H9 (cell line): ENCODE results near the gene MEIS2. TPM values are rescaled to one million over a fixed set of nuclear protein-coding genes. Genes with fewer than 3 reads are reported as not detected.

Source experiments
- DNase-seq: peaks from one replicate; pipeline ENCODE4 v3.0.0-alpha.2; 2017
- H2AFZ ChIP-seq: one replicate; pipeline ENCODE4 v1.6.1; 2013; ENCODE audit warnings: mild to moderate bottlenecking, low read length, control low read depth, moderate library complexity
- H2AK5ac ChIP-seq: 2 replicates; pipeline ENCODE4 v1.6.1; 2013; ENCODE audit warnings: low read length, control low read depth, mixed read lengths; ENCODE audit not compliant: insufficient read length
- H2BK120ac ChIP-seq: one replicate; pipeline ENCODE4 v1.6.1; 2013; ENCODE audit warnings: low read depth, mild to moderate bottlenecking, low read length, control low read depth, inconsistent platforms; ENCODE audit not compliant: poor library complexity, severe bottlenecking
- H2BK12ac ChIP-seq: 2 replicates; pipeline ENCODE4 v1.6.1; 2013; ENCODE audit warnings: low read length, control low read depth, mixed read lengths, low read depth; ENCODE audit not compliant: insufficient read length
- H2BK15ac ChIP-seq: 2 replicates; pipeline ENCODE4 v1.6.1; 2013; ENCODE audit warnings: low read depth, low read length, control low read depth
- H2BK20ac ChIP-seq: one replicate; pipeline ENCODE4 v1.6.1; 2013; ENCODE audit warnings: low read depth, mild to moderate bottlenecking, low read length, control low read depth, inconsistent platforms; ENCODE audit not compliant: poor library complexity, severe bottlenecking
- H2BK5ac ChIP-seq: 2 replicates; pipeline ENCODE4 v1.6.1; 2013; ENCODE audit warnings: low read length, control low read depth, mixed read lengths; ENCODE audit not compliant: insufficient read length
- H3K14ac ChIP-seq: 2 replicates; pipeline ENCODE4 v1.6.1; 2013; ENCODE audit warnings: low read length, control low read depth; ENCODE audit not compliant: insufficient read depth
- H3K18ac ChIP-seq: 2 replicates; pipeline ENCODE4 v1.6.1; 2013; ENCODE audit warnings: low read depth, mild to moderate bottlenecking, mixed read lengths, low read length, control low read depth; ENCODE audit not compliant: insufficient read length
- H3K23ac ChIP-seq: 2 replicates; pipeline ENCODE4 v1.6.1; 2013; ENCODE audit warnings: low read length, control low read depth, mixed read lengths, low read depth; ENCODE audit not compliant: insufficient read length
- H3K23me2 ChIP-seq: 2 replicates; pipeline ENCODE4 v1.6.1; 2013; ENCODE audit warnings: low read depth, mild to moderate bottlenecking, mixed read lengths, low read length, control low read depth; ENCODE audit not compliant: insufficient read length, poor library complexity, severe bottlenecking
- H3K27ac ChIP-seq: 2 replicates; pipeline ENCODE4 v1.5.1; 2013; ENCODE audit warnings: low read length, control low read depth, mixed read lengths, low read depth; ENCODE audit not compliant: insufficient read length
- H3K27me3 ChIP-seq: 2 replicates; pipeline ENCODE4 v1.6.1; 2013; ENCODE audit warnings: low read length, control low read depth, inconsistent platforms; ENCODE audit not compliant: insufficient read depth
- H3K4ac ChIP-seq: 2 replicates; pipeline ENCODE4 v1.6.1; 2013; ENCODE audit warnings: low read depth, mild to moderate bottlenecking, control low read depth, inconsistent platforms, low read length, moderate library complexity
- H3K4me1 ChIP-seq: 2 replicates; pipeline ENCODE4 v1.6.1; 2013; ENCODE audit warnings: low read length, control low read depth, inconsistent platforms; ENCODE audit not compliant: insufficient read depth
- H3K4me2 ChIP-seq: 2 replicates; pipeline ENCODE4 v1.6.1; 2013; ENCODE audit warnings: low read length, control low read depth, mixed read lengths; ENCODE audit not compliant: insufficient read length, insufficient read depth
- H3K56ac ChIP-seq: 2 replicates; pipeline ENCODE4 v1.6.1; 2013; ENCODE audit warnings: low read depth, mild to moderate bottlenecking, mixed read lengths, low read length, control low read depth; ENCODE audit not compliant: insufficient read length
- H3K79me1 ChIP-seq: 2 replicates; pipeline ENCODE4 v1.6.1; 2013; ENCODE audit warnings: low read depth, mild to moderate bottlenecking, moderate library complexity, low read length, control low read depth, inconsistent platforms; ENCODE audit not compliant: insufficient read depth, poor library complexity, severe bottlenecking
- H3K79me2 ChIP-seq: 2 replicates; pipeline ENCODE4 v1.6.1; 2013; ENCODE audit warnings: low read length, control low read depth, inconsistent platforms; ENCODE audit not compliant: insufficient read depth
- H3K9ac ChIP-seq: 2 replicates; pipeline ENCODE4 v1.6.1; 2013; ENCODE audit warnings: low read length, control low read depth, mixed read lengths; ENCODE audit not compliant: insufficient read length; ENCODE audit errors: extremely low read depth
- H3K9me3 ChIP-seq: one replicate; pipeline ENCODE4 v1.6.1; 2013; ENCODE audit warnings: low read depth, low read length, inconsistent platforms; ENCODE audit not compliant: control insufficient read depth
- H3T11ph ChIP-seq: one replicate; pipeline ENCODE4 v1.6.1; 2013; ENCODE audit warnings: mild to moderate bottlenecking, low read length, control low read depth, inconsistent platforms
- H4K20me1 ChIP-seq: one replicate; pipeline ENCODE4 v1.6.1; 2013; ENCODE audit not compliant: control insufficient read depth, insufficient read length, insufficient read depth
- H4K5ac ChIP-seq: 2 replicates; pipeline ENCODE4 v1.6.1; 2013; ENCODE audit warnings: low read depth, mild to moderate bottlenecking, mixed read lengths, low read length, control low read depth; ENCODE audit not compliant: insufficient read length
- H4K8ac ChIP-seq: replicated peaks from 2 replicates; pipeline ENCODE4 v1.6.1; 2013; ENCODE audit warnings: low read length, control low read depth, mixed read lengths, low read depth; ENCODE audit not compliant: insufficient read length
- H4K91ac ChIP-seq: 2 replicates; pipeline ENCODE4 v1.6.1; 2013; ENCODE audit warnings: low read depth, mild to moderate bottlenecking, moderate library complexity, mixed read lengths, low read length, control low read depth; ENCODE audit not compliant: insufficient read length
- H3K27ac Mint-ChIP-seq, 3 experiments: 2 replicates in 2 of 3; 3 replicates in 1 of 3; pipeline ENCODE4 v1.8.0; 2020 to 2021; ENCODE audit warnings: mixed read lengths in 3 of 3, mild to moderate bottlenecking in 1 of 3, moderate library complexity in 1 of 3
- H3K27me3 Mint-ChIP-seq: 2 replicates; pipeline ENCODE4 v1.8.0; 2021; ENCODE audit warnings: low read depth, mild to moderate bottlenecking, moderate library complexity, mixed read lengths
- H3K36me3 Mint-ChIP-seq, 3 experiments: 2 replicates in 2 of 3; 3 replicates in 1 of 3; pipeline ENCODE4 v1.8.0; 2020 to 2021; ENCODE audit warnings: low read depth in 3 of 3, mixed read lengths in 3 of 3; ENCODE audit not compliant: insufficient read depth in 1 of 3
- H3K4me1 Mint-ChIP-seq, 2 experiments: 2 replicates each; pipeline ENCODE4 v1.8.0; 2020; ENCODE audit warnings: mixed read lengths in 2 of 2
- H3K4me3 Mint-ChIP-seq, 2 experiments: 2 replicates in 1 of 2; 3 replicates in 1 of 2; pipeline ENCODE4 v1.8.0; 2020 to 2021; ENCODE audit warnings: mild to moderate bottlenecking in 2 of 2, mixed read lengths in 2 of 2, moderate library complexity in 1 of 2
- H3K9me3 Mint-ChIP-seq, 2 experiments: 2 replicates in 1 of 2; 3 replicates in 1 of 2; pipeline ENCODE4 v1.8.0; 2020; ENCODE audit warnings: mild to moderate bottlenecking in 2 of 2, mixed read lengths in 2 of 2, moderate library complexity in 1 of 2
- WGBS: extraction: QIAGEN DNeasy Blood & Tissue Kit; methylation state at CpG from one replicate; pipeline ENCODE4 v1.1.7; 2013; ENCODE audit warnings: missing lambda C conversion rate, low lambda C conversion rate, mixed read lengths; ENCODE audit not compliant: insufficient read length; ENCODE audit errors: extremely low coverage; 5-methylcytosine and 5-hydroxymethylcytosine counted together
- total RNA-seq: library from RNA; stranded (reverse); gene quantifications from 2 replicates; pipeline ENCODE4 v1.2.1, GENCODE V29; 2021
- TF ChIP-seq, protein P1 (sequence below): fragments of 200-600 bp; sonication (generic); conservative IDR thresholded peaks from 3 replicates; pipeline ENCODE4 v1.8.0; 2021; ENCODE audit warnings: antibody characterized with exemption, mild to moderate bottlenecking

MEIS2 gene
- total RNA-seq, 1 experiment from 2014 or later = 0.35 TPM

DNA sequence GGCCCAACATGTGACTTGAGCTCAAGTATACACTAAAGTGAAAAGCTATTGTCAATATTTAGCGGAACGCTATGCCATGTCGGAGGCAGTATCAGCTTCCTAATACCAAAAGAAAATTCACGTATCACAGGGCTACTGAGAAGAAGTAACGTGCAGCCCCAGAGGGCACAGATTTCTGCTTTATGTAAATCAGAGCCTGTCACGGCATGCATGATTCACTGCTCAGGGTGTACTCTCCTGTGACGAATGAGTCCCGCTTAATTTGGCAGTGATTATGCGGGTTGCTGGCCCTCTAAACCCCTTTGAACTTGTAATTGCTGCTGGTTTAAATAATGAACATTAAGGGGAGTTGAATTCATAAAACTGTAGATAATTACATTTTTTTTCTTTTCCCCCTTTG, 85.3 kb downstream of the MEIS2 start:
- Histone ChIP-seq H2BK20ac (no peak overlapping the region), H3K27me3 (no peaks in the 10 kb centered on the region), H3K4me1 (no peaks in the 10 kb centered on the region), H3K23me2 (no peaks in the 10 kb centered on the region), H4K5ac (no peak overlapping the region), H3K4me2 (no peak overlapping the region), H4K20me1 (no peaks in the 10 kb centered on the region), H2AK5ac (no peak overlapping the region), H2BK12ac (no peak overlapping the region), H2BK15ac (no peak overlapping the region), H3K9ac (no peak overlapping the region), H3K27ac (no peak overlapping the region), H4K8ac (no peak overlapping the region), H3K4ac (no peak overlapping the region), H3K79me1 (no peaks in the 10 kb centered on the region), H3K56ac (no peak overlapping the region), H4K91ac (no peak overlapping the region), H3K9me3 (no peaks in the 10 kb centered on the region), H3K79me2 (no peaks in the 10 kb centered on the region), H3K18ac (no peak overlapping the region), H3T11ph (no peak overlapping the region), H2BK120ac (no peak overlapping the region), H2AFZ (no peak overlapping the region), H3K23ac (no peak overlapping the region), H2BK5ac (no peak overlapping the region), H3K14ac (no peak overlapping the region)
- peaks cover 23 to 25% of the 10 kb centered on the region in 2 experiments for H3K4me1 Mint-ChIP-seq
- no peaks in the 10 kb centered on the region for H3K27me3 Mint-ChIP-seq
- WGBS = no CpG with 5 or more reads among the region's 9 CpGs
- no peak for DNase-seq
- no peak overlapping the region for H3K4me3 Mint-ChIP-seq
- peaks cover 0 to 1% (median 0%) of the 10 kb centered on the region in 3 experiments; a peak in 1 of 7 replicates for H3K36me3 Mint-ChIP-seq
- H3K9me3 Mint-ChIP-seq = no peaks in the 10 kb centered on the region; a peak in 1 of 5 replicates
- TF ChIP-seq, protein P1, sequence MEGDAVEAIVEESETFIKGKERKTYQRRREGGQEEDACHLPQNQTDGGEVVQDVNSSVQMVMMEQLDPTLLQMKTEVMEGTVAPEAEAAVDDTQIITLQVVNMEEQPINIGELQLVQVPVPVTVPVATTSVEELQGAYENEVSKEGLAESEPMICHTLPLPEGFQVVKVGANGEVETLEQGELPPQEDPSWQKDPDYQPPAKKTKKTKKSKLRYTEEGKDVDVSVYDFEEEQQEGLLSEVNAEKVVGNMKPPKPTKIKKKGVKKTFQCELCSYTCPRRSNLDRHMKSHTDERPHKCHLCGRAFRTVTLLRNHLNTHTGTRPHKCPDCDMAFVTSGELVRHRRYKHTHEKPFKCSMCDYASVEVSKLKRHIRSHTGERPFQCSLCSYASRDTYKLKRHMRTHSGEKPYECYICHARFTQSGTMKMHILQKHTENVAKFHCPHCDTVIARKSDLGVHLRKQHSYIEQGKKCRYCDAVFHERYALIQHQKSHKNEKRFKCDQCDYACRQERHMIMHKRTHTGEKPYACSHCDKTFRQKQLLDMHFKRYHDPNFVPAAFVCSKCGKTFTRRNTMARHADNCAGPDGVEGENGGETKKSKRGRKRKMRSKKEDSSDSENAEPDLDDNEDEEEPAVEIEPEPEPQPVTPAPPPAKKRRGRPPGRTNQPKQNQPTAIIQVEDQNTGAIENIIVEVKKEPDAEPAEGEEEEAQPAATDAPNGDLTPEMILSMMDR = no peak
- no peak overlapping the region for H3K27ac Mint-ChIP-seq
